Breast epithelium (tissue), 3 donors: ENCODE measurements around the gene TUT1.

ENCODE experiments used
- POLR2AphosphoS5 ChIP-seq, 3 donors: sonication (generic); formaldehyde crosslinking; IDR thresholded peaks; one replicate each; pipeline ENCODE4 v1.6.1; 2017; ENCODE audit warnings: antibody characterized with exemption in 3 of 3
- TF ChIP-seq, protein P1 (sequence below), 3 donors: fragments of 450-650 bp; IDR thresholded peaks; one replicate each; pipeline ENCODE4 v1.5.1; 2016 to 2017; ENCODE audit warnings: antibody characterized with exemption in 3 of 3, mild to moderate bottlenecking in 3 of 3, moderate library complexity in 3 of 3

DNA sequence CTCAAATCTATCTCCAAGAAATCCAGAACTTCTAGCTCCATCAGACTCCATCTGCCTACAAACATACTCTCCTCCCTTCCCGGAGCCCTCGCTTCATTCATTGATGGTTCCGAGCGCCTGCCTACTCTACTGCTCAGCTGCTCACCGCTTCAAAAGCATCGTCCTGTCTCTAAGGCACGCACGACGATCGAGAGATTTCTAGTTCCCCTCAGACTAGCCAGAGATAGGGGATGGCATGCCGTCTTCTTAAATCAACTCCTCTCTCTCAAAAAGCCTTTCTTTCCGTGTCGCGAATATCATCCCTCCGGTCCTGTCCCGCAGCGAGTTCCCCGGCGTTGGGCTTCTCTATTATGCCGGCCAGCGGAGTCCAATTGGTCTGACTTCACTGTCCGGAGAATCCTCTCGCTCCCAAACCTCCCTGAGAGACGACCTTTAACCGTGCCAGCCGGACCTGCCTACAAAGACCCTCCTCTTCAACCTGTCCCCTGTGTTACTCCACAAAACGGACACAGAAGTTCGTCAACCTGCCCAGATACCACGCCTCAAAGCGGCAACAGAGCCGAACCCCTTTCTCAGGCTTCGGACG is 18.2 kb downstream of the TUT1 start:
- no peak for TF ChIP-seq POLR2AphosphoS5 (IDR thresholded peaks at IDR 0.05)
- TF ChIP-seq, protein P1, sequence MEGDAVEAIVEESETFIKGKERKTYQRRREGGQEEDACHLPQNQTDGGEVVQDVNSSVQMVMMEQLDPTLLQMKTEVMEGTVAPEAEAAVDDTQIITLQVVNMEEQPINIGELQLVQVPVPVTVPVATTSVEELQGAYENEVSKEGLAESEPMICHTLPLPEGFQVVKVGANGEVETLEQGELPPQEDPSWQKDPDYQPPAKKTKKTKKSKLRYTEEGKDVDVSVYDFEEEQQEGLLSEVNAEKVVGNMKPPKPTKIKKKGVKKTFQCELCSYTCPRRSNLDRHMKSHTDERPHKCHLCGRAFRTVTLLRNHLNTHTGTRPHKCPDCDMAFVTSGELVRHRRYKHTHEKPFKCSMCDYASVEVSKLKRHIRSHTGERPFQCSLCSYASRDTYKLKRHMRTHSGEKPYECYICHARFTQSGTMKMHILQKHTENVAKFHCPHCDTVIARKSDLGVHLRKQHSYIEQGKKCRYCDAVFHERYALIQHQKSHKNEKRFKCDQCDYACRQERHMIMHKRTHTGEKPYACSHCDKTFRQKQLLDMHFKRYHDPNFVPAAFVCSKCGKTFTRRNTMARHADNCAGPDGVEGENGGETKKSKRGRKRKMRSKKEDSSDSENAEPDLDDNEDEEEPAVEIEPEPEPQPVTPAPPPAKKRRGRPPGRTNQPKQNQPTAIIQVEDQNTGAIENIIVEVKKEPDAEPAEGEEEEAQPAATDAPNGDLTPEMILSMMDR (IDR thresholded peaks at IDR 0.05) = no peak
